Measurements from ENCODE around the gene ZNF181. TPM values are rescaled to one million over a fixed set of nuclear protein-coding genes. Genes with fewer than 3 reads are reported as not detected.
"Not testable (repeated sequence)": the region's sequence is repeated elsewhere in the genome, so short reads cannot be mapped to it uniquely, and the experiment has no call there.

ZNF181 gene
- polyA plus RNA-seq (ENCODE audit: insufficient read length): 13.4 TPM

GRCh38 chr19:34733746-34734536, at the start of gene ZNF181:
ZNF181 (plus strand) TSS chr19:34734243; CDS start chr19:34735038, 795 bp downstream.
- peak; percentile 92 for DNase-seq

- DNase-seq: not testable (repeated sequence)
Observed at GRCh38 chr19:34685266-34685665, 48.8 kb upstream of the ZNF181 start.

- DNase-seq: no peak
Observed at GRCh38 chr19:34686455-34686854, 47.6 kb upstream of the ZNF181 start.

- DNase-seq: no peak
Observed at GRCh38 chr19:34687348-34687747, 46.7 kb upstream of the ZNF181 start.

- DNase-seq: no peak
Observed at GRCh38 chr19:34688592-34688991, 45.5 kb upstream of the ZNF181 start.

- DNase-seq: no peak
Observed at GRCh38 chr19:34690372-34690771, 43.7 kb upstream of the ZNF181 start.

- DNase-seq: no peak
Observed at GRCh38 chr19:34692549-34692948, 41.5 kb upstream of the ZNF181 start.

- no peak for DNase-seq
Observed at GRCh38 chr19:34707661-34708060, 26.4 kb upstream of the ZNF181 start.

- DNase-seq: no peak
Observed at GRCh38 chr19:34711890-34712289, 22.2 kb upstream of the ZNF181 start.

- DNase-seq: peak; percentile 42
Observed at GRCh38 chr19:34712395-34713261, 21.4 kb upstream of the ZNF181 start.

GRCh38 chr19:34713262-34713637, 20.8 kb upstream of the ZNF181 start:
- DNase-seq: no peak

GRCh38 chr19:34715357-34715756, 18.7 kb upstream of the ZNF181 start:
- no peak for DNase-seq

GRCh38 chr19:34722353-34722752, 11.7 kb upstream of the ZNF181 start:
- DNase-seq: no peak

GRCh38 chr19:34725400-34725799, 8.6 kb upstream of the ZNF181 start:
- no peak for DNase-seq

- DNase-seq: no peak
Observed at GRCh38 chr19:34731019-34731829, 2.8 kb upstream of the ZNF181 start.

- no peak for DNase-seq
Observed at GRCh38 chr19:34731964-34732363, 2.1 kb upstream of the ZNF181 start.

GRCh38 chr19:34732612-34733211, 1.3 kb upstream of the ZNF181 start:
- DNase-seq: peak; percentile 3

GRCh38 chr19:34733266-34733745, 737 bp upstream of the ZNF181 start:
- DNase-seq: no peak

- DNase-seq: no peak
Observed at GRCh38 chr19:34734537-34735103, 577 bp downstream of the ZNF181 start.

GRCh38 chr19:34744896-34745690, 11.1 kb downstream of the ZNF181 start:
- DNase-seq: no peak

GRCh38 chr19:34757441-34757840, 23.4 kb downstream of the ZNF181 start:
- DNase-seq: no peak

All from hindlimb muscle (tissue), 1 donor.